H1 (cell line): Measurements from ENCODE around the gene LAD1. TPM values are rescaled to one million over a fixed set of nuclear protein-coding genes. Genes with fewer than 3 reads are reported as not detected.

Experiments
- CTCF ChIA-PET: fragments of 300-600 bp; sonication (Branson Sonifier 250); formaldehyde crosslinking; loops from one replicate; lab custom pipeline; 2021; ENCODE audit not compliant: partially characterized antibody; lab: Charles Lee
- POLR2A ChIA-PET: fragments of 300-600 bp; sonication (Branson Sonifier 250); formaldehyde crosslinking; loops from one replicate; lab custom pipeline; 2021; ENCODE audit warnings: inconsistent platforms; ENCODE audit not compliant: partially characterized antibody; lab: Charles Lee
- DNase-seq, 2 experiments: peaks; one replicate each; pipeline versions ENCODE4 v3.0.0 to v3.0.0-alpha.2; 2010 to 2022; ENCODE audit warnings: low spot score in 2 of 2, low read depth in 1 of 2, mixed read lengths in 1 of 2
- FAIRE-seq: peaks from 2 replicates; lab custom pipeline; 2011; peaks lifted over from hg19 to GRCh38; lab: Jason Lieb, UNC
- H2AFZ ChIP-seq: 2 replicates; pipeline ENCODE4 v1.8.1; 2012; ENCODE audit warnings: low read length, inconsistent platforms
- H2AK5ac ChIP-seq: 2 replicates; pipeline ENCODE4 v1.6.1; 2013; ENCODE audit warnings: low read depth, low read length
- H2BK120ac ChIP-seq: replicated peaks from 2 replicates; pipeline ENCODE3; 2013; ENCODE audit warnings: low read depth, low read length, inconsistent platforms
- H2BK12ac ChIP-seq: 2 replicates; pipeline ENCODE4 v1.6.1; 2013; ENCODE audit warnings: low read depth, low read length
- H2BK15ac ChIP-seq: 2 replicates; pipeline ENCODE4 v1.6.1; 2013; ENCODE audit warnings: low read length
- H2BK20ac ChIP-seq: 2 replicates; pipeline ENCODE4 v1.6.1; 2013; ENCODE audit warnings: low read length
- H2BK5ac ChIP-seq: 2 replicates; pipeline ENCODE4 v1.6.1; 2013; ENCODE audit warnings: low read depth, low read length
- H3K14ac ChIP-seq: 2 replicates; pipeline ENCODE4 v1.6.1; 2013; ENCODE audit warnings: inconsistent platforms; ENCODE audit not compliant: insufficient read length
- H3K18ac ChIP-seq: 2 replicates; pipeline ENCODE4 v1.6.1; 2013; ENCODE audit warnings: low read length; ENCODE audit errors: extremely low read depth
- H3K23ac ChIP-seq: 2 replicates; pipeline ENCODE4 v1.6.1; 2013; ENCODE audit warnings: inconsistent platforms; ENCODE audit not compliant: insufficient read length
- H3K23me2 ChIP-seq: 2 replicates; pipeline ENCODE4 v1.6.1; 2013; ENCODE audit warnings: low read depth, low read length
- H3K27ac ChIP-seq: 2 replicates; pipeline ENCODE4 v1.6.1; 2011; ENCODE audit warnings: low read depth, low read length, inconsistent platforms
- H3K27me3 ChIP-seq, 4 experiments: replicated peaks in 1 of 4; 1 replicate in 1 of 4; 2 replicates in 3 of 4; pipeline versions ENCODE4 v1.6.1 to v1.8.1; 2011 to 2013; ENCODE audit warnings: low read length in 3 of 4, mild to moderate bottlenecking in 3 of 4, inconsistent platforms in 2 of 4, mixed read lengths in 2 of 4, moderate library complexity in 1 of 4; ENCODE audit not compliant: control insufficient read depth in 3 of 4, insufficient read depth in 3 of 4; ENCODE audit errors: extremely low read depth in 1 of 4
- H3K36me3 ChIP-seq, 4 experiments: 2 replicates each; pipeline versions ENCODE4 v1.6.1 to v1.8.1; 2011 to 2013; ENCODE audit warnings: mild to moderate bottlenecking in 4 of 4, low read length in 3 of 4, moderate library complexity in 2 of 4, control low read depth in 1 of 4, inconsistent platforms in 1 of 4; ENCODE audit not compliant: insufficient read depth in 4 of 4, control insufficient read depth in 2 of 4
- H3K4ac ChIP-seq: replicated peaks from 2 replicates; pipeline ENCODE3; 2013; ENCODE audit warnings: low read length, low read depth, mixed read lengths, inconsistent platforms; ENCODE audit not compliant: insufficient read length
- H3K4me1 ChIP-seq, 4 experiments: replicated peaks in 1 of 4; 1 replicate in 1 of 4; 2 replicates in 3 of 4; pipeline versions ENCODE4 v1.6.1 to v1.8.1; 2011 to 2013; ENCODE audit warnings: low read length in 3 of 4, inconsistent platforms in 2 of 4, mixed read lengths in 1 of 4; ENCODE audit not compliant: insufficient read depth in 4 of 4, control insufficient read depth in 3 of 4
- H3K4me2 ChIP-seq, 2 experiments: 2 replicates each; pipeline versions ENCODE4 v1.6.1 to v1.8.1; 2011 to 2013; ENCODE audit warnings: low read depth in 2 of 2, low read length in 2 of 2, control low read depth in 1 of 2, inconsistent platforms in 1 of 2, mild to moderate bottlenecking in 1 of 2; ENCODE audit not compliant: insufficient read depth in 1 of 2
- H3K4me3 ChIP-seq, 4 experiments: fragments of 200-600, 300-600 bp in 1 of 4; sonication (generic), shearing (Covaris generic), sonication (Bioruptor Twin) in 1 of 4; 2 replicates each; pipeline versions ENCODE4 v1.5.1 to v1.8.1; 2011 to 2016; ENCODE audit warnings: low read length in 4 of 4, low read depth in 3 of 4, control low read depth in 2 of 4, inconsistent platforms in 2 of 4, mild to moderate bottlenecking in 2 of 4, mixed read lengths in 1 of 4, moderate library complexity in 1 of 4; ENCODE audit not compliant: insufficient read depth in 2 of 4; ENCODE audit errors: extremely low read depth in 1 of 4
- H3K56ac ChIP-seq: replicated peaks from 2 replicates; pipeline ENCODE3; 2013; ENCODE audit warnings: low read depth, mild to moderate bottlenecking, mixed read lengths, low read length, inconsistent platforms; ENCODE audit not compliant: insufficient read length
- H3K79me1 ChIP-seq: 2 replicates; pipeline ENCODE4 v1.6.1; 2013; ENCODE audit warnings: low read depth, low read length, control low read depth
- H3K79me2 ChIP-seq, 2 experiments: 2 replicates each; pipeline versions ENCODE4 v1.6.1 to v1.8.1; 2012 to 2013; ENCODE audit warnings: low read length in 2 of 2, mild to moderate bottlenecking in 2 of 2, inconsistent platforms in 1 of 2; ENCODE audit not compliant: insufficient read depth in 2 of 2, control insufficient read depth in 1 of 2
- H3K9ac ChIP-seq, 4 experiments: replicated peaks in 1 of 4; 1 replicate in 1 of 4; 2 replicates in 3 of 4; pipeline versions ENCODE4 v1.6.1 to v1.8.1; 2011 to 2013; ENCODE audit warnings: low read depth in 3 of 4, low read length in 3 of 4, control low read depth in 2 of 4, mild to moderate bottlenecking in 2 of 4, moderate library complexity in 2 of 4, inconsistent platforms in 1 of 4; ENCODE audit errors: extremely low read depth in 1 of 4
- H3K9me3 ChIP-seq, 2 experiments: 2 replicates each; pipeline versions ENCODE4 v1.6.1 to v1.8.1; 2012 to 2013; ENCODE audit warnings: mild to moderate bottlenecking in 2 of 2, moderate library complexity in 2 of 2, control low read depth in 1 of 2, inconsistent platforms in 1 of 2, low read depth in 1 of 2, low read length in 1 of 2, mixed read lengths in 1 of 2; ENCODE audit not compliant: insufficient read depth in 2 of 2
- H4K20me1 ChIP-seq, 2 experiments: replicated peaks in 1 of 2; 2 replicates each; pipeline versions ENCODE3 to v1.8.1; 2011 to 2013; ENCODE audit warnings: inconsistent platforms in 2 of 2, low read length in 2 of 2, mild to moderate bottlenecking in 1 of 2; ENCODE audit not compliant: insufficient read depth in 2 of 2, control insufficient read depth in 1 of 2
- H4K5ac ChIP-seq: 2 replicates; pipeline ENCODE4 v1.6.1; 2013; ENCODE audit warnings: low read length, low read depth, mixed read lengths, inconsistent platforms; ENCODE audit not compliant: insufficient read length
- H4K8ac ChIP-seq: 2 replicates; pipeline ENCODE4 v1.8.0; 2013; ENCODE audit warnings: mild to moderate bottlenecking, moderate library complexity, low read length, inconsistent platforms; ENCODE audit not compliant: insufficient read depth; ENCODE audit errors: extremely low read depth
- H4K91ac ChIP-seq: replicated peaks from 2 replicates; pipeline ENCODE3; 2013; ENCODE audit warnings: low read length, mixed read lengths, inconsistent platforms; ENCODE audit not compliant: insufficient read length
- CBX5 ChIP-seq: fragments of 300-800, 300-1000 bp; sonication (generic); IDR thresholded peaks from 2 replicates; pipeline ENCODE4 v1.7.1; 2016; ENCODE audit warnings: antibody characterized with exemption, low read length, low read depth
- CEBPB ChIP-seq: IDR thresholded peaks from 2 replicates; pipeline ENCODE4 v1.6.1; 2012; ENCODE audit warnings: low read depth, low read length
- EP300 ChIP-seq, 2 experiments: IDR thresholded peaks; 1 replicate in 1 of 2; 2 replicates in 1 of 2; pipeline ENCODE4 v1.6.1; 2011 to 2012; ENCODE audit warnings: low read depth in 2 of 2, low read length in 2 of 2, mild to moderate bottlenecking in 2 of 2, borderline replicate concordance in 1 of 2, inconsistent platforms in 1 of 2, moderate library complexity in 1 of 2
- JUN ChIP-seq: IDR thresholded peaks from 2 replicates; pipeline ENCODE4 v1.6.1; 2011; ENCODE audit warnings: low read depth, mild to moderate bottlenecking, improper control_type of control experiment, low read length
- KDM4A ChIP-seq: IDR thresholded peaks from one replicate; pipeline ENCODE4 v1.7.1; 2012; ENCODE audit warnings: low read depth, mild to moderate bottlenecking, moderate library complexity, low read length, inconsistent platforms; ENCODE audit not compliant: severe bottlenecking
- RFX5 ChIP-seq: IDR thresholded peaks from 2 replicates; pipeline ENCODE4 v1.6.1; 2011; ENCODE audit warnings: low read depth, low read length, improper control_type of control experiment, borderline replicate concordance
- SP2 ChIP-seq: IDR thresholded peaks from 2 replicates; pipeline ENCODE4 v1.6.1; 2012; ENCODE audit warnings: mild to moderate bottlenecking, low read length, inconsistent platforms
- TAF1 ChIP-seq: IDR thresholded peaks from 2 replicates; pipeline ENCODE4 v1.6.1; 2011; ENCODE audit warnings: mild to moderate bottlenecking, low read depth, low read length
- TBP ChIP-seq: IDR thresholded peaks from 2 replicates; pipeline ENCODE4 v1.6.1; 2011; ENCODE audit warnings: low read depth, low read length, improper control_type of control experiment
- TCF12 ChIP-seq: IDR thresholded peaks from 2 replicates; pipeline ENCODE4 v1.6.1; 2011; ENCODE audit warnings: low read depth, mild to moderate bottlenecking, low read length
- WGBS, 2 experiments: shearing (Covaris generic) in 1 of 2; methylation state at CpG; one replicate each; pipeline versions ENCODE4 v1.1.6 to v1.1.7; 2013 to 2015; ENCODE audit warnings: low lambda C conversion rate in 2 of 2, mixed read lengths in 2 of 2, inconsistent platforms in 1 of 2, low coverage in 1 of 2, missing lambda C conversion rate in 1 of 2; ENCODE audit not compliant: insufficient replicate concordance in 2 of 2, insufficient coverage in 1 of 2, insufficient read length in 1 of 2; ENCODE audit errors: extremely low coverage in 1 of 2, missing lambda C conversion rate in 1 of 2; 5-methylcytosine and 5-hydroxymethylcytosine counted together
- polyA plus RNA-seq, 7 experiments: library from polyadenylated mRNA; depleted of rRNA in 3 of 7; stranded (reverse) in 5 of 7; unstranded in 2 of 7; fragments of >200 nt in 5 of 7; fragments of 200-250 nt in 2 of 7; gene quantifications; 1 replicate in 5 of 7; 2 replicates in 1 of 7; 4 replicates in 1 of 7; pipeline versions ENCODE4 v1.2.1 to v1.2.3, GENCODE V29; 2011 to 2013; ENCODE audit warnings: missing spikeins in 2 of 7, mixed read lengths in 2 of 7
- total RNA-seq: library from RNA; stranded (reverse); fragmentation: NEBNext Ultra II Directional; extraction: Animal tissue kit (Norgen Biotek cat#: 25700); gene quantifications from 2 replicates; pipeline ENCODE4 v1.2.1, GENCODE V29; 2021
- TF ChIP-seq, protein P1 (sequence below), 3 experiments: IDR thresholded peaks; 1 replicate in 2 of 3; 2 replicates in 1 of 3; pipeline versions ENCODE4 v1.5.1 to v1.6.1; 2011; ENCODE audit warnings: low read length in 3 of 3, mild to moderate bottlenecking in 3 of 3, inconsistent platforms in 2 of 3, low read depth in 1 of 3, moderate library complexity in 1 of 3; ENCODE audit not compliant: insufficient read depth in 1 of 3; ENCODE audit errors: control extremely low read depth in 1 of 3

The LAD1 gene
- total and polyA plus RNA-seq, 2 of the 8 experiments (the other 6 are each of a cell fraction or from before 2014, with no cell fraction given) = 9.3 to 32.8 TPM

DNA sequence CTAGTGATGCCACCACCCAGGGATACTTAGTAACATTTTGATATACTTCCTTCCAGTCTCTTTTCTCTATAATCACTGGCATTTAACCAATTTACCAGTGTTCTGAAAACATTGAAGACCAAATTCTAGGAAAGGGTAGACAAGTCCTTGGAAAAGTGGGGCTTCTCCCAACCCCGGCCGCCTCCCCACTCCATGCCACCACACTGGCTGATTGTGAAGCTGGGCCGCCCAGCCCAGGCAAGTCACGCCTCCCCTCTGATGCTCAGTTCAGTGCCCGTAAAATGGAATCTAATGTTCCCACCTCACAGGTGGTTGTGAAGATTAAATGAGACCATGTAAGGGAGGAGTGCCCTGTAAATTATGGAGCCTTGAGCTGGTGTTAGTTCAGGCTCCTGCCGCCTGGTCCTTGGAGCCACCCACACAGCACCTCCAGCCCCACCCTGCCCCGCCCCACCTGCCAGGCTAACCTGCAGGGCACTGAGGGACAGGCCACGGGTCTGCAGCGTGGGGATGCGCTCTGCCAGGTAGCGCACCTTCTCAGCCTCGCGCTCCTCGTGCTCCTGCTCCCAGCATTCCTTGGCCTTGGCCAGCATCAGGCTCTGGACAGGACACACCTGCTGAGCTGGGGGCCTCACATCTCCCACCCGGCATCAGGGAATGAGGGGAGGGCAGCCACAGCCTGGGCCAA lies 15.1 kb upstream of the LAD1 start:
- Histone ChIP-seq H2BK15ac (no peak overlapping the region), H3K9me3 (peaks cover 15 to 18% of the 10 kb centered on the region in 2 experiments; a peak in 3 of 4 replicates), H2BK12ac (no peak overlapping the region), H4K20me1 (no peaks in the 10 kb centered on the region), H3K79me1 (no peaks in the 10 kb centered on the region), H3K4me3 (no peak overlapping the region), H3K36me3 (no peaks in the 10 kb centered on the region), H3K14ac (no peak overlapping the region), H2AFZ (no peak overlapping the region), H4K5ac (no peak overlapping the region), H3K27ac (no peak overlapping the region), H4K8ac (no peak overlapping the region), H4K91ac (no peak overlapping the region), H2BK5ac (no peak overlapping the region), H3K79me2 (no peaks in the 10 kb centered on the region), H3K4me2 (no peak overlapping the region), H3K27me3 (no peaks in the 10 kb centered on the region), H2AK5ac (no peak overlapping the region), H3K23me2 (no peaks in the 10 kb centered on the region), H3K56ac (no peak overlapping the region), H3K9ac (no peak overlapping the region), H3K18ac (no peak overlapping the region), H3K4ac (no peak overlapping the region), H2BK120ac (no peak overlapping the region), H3K23ac (no peak overlapping the region), H3K4me1 (no peaks in the 10 kb centered on the region), H2BK20ac (no peak overlapping the region)
- POLR2A ChIA-PET = interaction anchor here (0.7 to 1.6 kb wide), 2 partner anchors 12 to 14 kb away, joined by 3 to 4 read pairs; no protein-coding TSS in a partner anchor
- DNase-seq = no peak
- no peak for FAIRE-seq
- CTCF ChIA-PET = interaction anchor here (1.0 to 3.6 kb wide), 3 partner anchors 19 to 67 kb away, joined by 3 to 16 read pairs (median 3); no protein-coding TSS in a partner anchor
- WGBS, 2 experiments = 97% methylated on average over 15 of the region's 15 CpGs; no CpG with 5 or more reads in 1 of the 2 experiments
- TF ChIP-seq TAF1 = no peak
- no peak for TF ChIP-seq EP300 (IDR thresholded peaks at IDR 0.05; ENCODE audit: borderline replicate concordance in 1 of 2, low read depth in 2 of 2, low read length in 2 of 2)
- no peak for TF ChIP-seq JUN
- TF ChIP-seq SP2 = no peak
- TF ChIP-seq RFX5 = no peak
- no peak for TF ChIP-seq TCF12
- no peak for TF ChIP-seq CBX5
- TF ChIP-seq CEBPB = no peak
- TF ChIP-seq KDM4A = no peak
- no peak for TF ChIP-seq TBP
- TF ChIP-seq, protein P1, sequence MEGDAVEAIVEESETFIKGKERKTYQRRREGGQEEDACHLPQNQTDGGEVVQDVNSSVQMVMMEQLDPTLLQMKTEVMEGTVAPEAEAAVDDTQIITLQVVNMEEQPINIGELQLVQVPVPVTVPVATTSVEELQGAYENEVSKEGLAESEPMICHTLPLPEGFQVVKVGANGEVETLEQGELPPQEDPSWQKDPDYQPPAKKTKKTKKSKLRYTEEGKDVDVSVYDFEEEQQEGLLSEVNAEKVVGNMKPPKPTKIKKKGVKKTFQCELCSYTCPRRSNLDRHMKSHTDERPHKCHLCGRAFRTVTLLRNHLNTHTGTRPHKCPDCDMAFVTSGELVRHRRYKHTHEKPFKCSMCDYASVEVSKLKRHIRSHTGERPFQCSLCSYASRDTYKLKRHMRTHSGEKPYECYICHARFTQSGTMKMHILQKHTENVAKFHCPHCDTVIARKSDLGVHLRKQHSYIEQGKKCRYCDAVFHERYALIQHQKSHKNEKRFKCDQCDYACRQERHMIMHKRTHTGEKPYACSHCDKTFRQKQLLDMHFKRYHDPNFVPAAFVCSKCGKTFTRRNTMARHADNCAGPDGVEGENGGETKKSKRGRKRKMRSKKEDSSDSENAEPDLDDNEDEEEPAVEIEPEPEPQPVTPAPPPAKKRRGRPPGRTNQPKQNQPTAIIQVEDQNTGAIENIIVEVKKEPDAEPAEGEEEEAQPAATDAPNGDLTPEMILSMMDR (IDR thresholded peaks at IDR 0.05; ENCODE audit: control extremely low read depth in 1 of 3, insufficient read depth in 1 of 3, low read depth in 1 of 3, low read length in 3 of 3) = no peak
